Memory B cell (primary cell): ENCODE results near the gene GMCL2.
A peak's percentile ranks its signal among the peaks of the same experiment; 100 is the strongest.

Experiments
- ATAC-seq: fragments of 150-1000 bp; cut with Tn5 transposase; 2 replicates; pipeline ENCODE4 v1.10.0; 2021; ENCODE audit warnings: low read depth, mild to moderate bottlenecking, moderate library complexity
- DNase-seq, 2 donors: peaks; one replicate each; pipeline ENCODE4 v3.0.0; 2022; ENCODE audit warnings: low spot score in 2 of 2
- H3K27ac Mint-ChIP-seq: one replicate; pipeline ENCODE4 v1.8.0; 2022; ENCODE audit warnings: mild to moderate bottlenecking, moderate library complexity, mixed read lengths
- H3K27me3 Mint-ChIP-seq: one replicate; pipeline ENCODE4 v1.8.0; 2022; ENCODE audit warnings: mixed read lengths
- H3K36me3 Mint-ChIP-seq: one replicate; pipeline ENCODE4 v1.8.0; 2022; ENCODE audit warnings: mild to moderate bottlenecking, mixed read lengths
- H3K4me1 Mint-ChIP-seq: one replicate; pipeline ENCODE4 v1.8.0; 2022; ENCODE audit warnings: mixed read lengths
- H3K4me3 Mint-ChIP-seq: one replicate; pipeline ENCODE4 v1.8.0; 2022; ENCODE audit warnings: mild to moderate bottlenecking, moderate library complexity, mixed read lengths
- H3K9me3 Mint-ChIP-seq: one replicate; pipeline ENCODE4 v1.8.0; 2022; ENCODE audit warnings: mixed read lengths

The GMCL2 gene

DNA sequence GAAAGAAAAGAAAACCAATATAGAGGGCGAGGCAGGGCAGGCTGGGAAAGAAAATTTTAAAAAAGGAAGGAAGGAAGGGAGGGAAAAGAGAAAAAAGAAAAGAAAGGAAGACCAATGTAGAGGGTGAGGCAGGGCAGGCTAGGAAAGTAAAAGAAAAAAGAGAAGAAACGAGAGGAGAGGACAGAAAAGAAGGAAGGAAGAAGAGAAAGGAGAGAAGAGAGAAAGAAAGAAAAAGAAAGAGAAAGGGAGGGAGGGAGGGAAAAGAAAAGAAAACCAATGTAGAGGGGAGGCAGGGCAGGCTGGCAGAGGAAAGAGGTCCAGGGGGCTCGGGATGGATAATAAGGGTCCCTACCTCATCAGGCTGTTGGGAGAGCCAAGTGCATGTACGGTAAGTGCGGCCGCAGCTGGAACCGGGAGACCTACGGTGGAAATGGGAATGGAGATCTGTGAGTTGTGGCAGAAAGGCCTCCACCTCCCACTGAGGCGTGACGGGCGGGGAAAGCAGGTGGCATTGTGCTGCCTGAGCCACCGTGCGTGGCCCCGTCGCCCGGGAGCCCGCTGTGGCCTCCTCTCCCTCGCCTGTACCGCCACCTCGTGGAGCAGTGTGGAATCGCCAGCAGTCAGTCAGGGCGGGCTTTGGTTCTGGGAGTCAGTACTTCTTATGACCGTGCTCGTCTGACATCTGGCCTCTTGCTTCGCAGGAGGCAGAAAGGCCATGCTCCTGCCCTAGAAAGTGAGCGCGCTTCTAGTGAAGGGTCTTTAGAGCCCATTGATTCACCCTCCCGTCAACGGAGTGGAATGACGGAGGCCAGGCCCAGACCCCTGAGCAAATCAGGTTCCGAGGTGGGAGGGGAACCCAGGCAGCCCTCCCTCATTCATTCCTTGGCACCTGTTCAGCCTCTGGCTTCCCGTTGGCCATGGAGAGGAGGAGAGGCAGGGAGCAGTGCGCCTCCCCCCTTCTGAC is 23.1 kb downstream of the GMCL2 start:
- Mint-ChIP-seq H3K4me3 (peak overlapping the region; percentile 55), H3K27me3 (peaks cover 7% of the 10 kb centered on the region), H3K9me3 (no peaks in the 10 kb centered on the region), H3K4me1 (peaks cover 10% of the 10 kb centered on the region), H3K27ac (peak overlapping the region; percentile 25), H3K36me3 (peaks cover 2% of the 10 kb centered on the region)
- peak; percentile 98 to 100 for DNase-seq
- peak; percentile 99 for ATAC-seq

DNA sequence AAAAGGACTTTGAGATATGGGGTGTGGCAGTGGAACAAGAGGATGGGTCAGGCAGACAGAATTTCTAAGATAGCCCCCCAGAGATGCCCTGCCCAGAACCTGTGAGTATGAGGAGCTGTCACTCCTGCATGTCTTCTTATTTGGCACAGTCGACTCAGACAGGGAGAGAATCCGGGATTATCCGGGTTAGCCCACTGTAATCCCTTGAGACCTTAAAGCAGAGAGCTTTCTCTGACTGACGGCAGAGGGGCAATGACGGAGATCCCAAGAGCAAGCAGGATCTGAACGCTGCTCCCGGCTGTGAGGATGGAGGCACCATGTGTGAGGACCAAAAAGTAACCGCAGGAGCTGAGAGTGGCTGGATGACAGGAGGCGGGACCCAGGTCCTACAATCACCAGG is 24.7 kb downstream of the GMCL2 start:
- Mint-ChIP-seq H3K4me3 (no peak overlapping the region), H3K27ac (no peak overlapping the region), H3K36me3 (peaks cover 2% of the 10 kb centered on the region), H3K4me1 (peaks cover 6% of the 10 kb centered on the region), H3K9me3 (no peaks in the 10 kb centered on the region), H3K27me3 (peaks cover 7% of the 10 kb centered on the region)
- DNase-seq (no peak), ATAC-seq (no peak)

DNA sequence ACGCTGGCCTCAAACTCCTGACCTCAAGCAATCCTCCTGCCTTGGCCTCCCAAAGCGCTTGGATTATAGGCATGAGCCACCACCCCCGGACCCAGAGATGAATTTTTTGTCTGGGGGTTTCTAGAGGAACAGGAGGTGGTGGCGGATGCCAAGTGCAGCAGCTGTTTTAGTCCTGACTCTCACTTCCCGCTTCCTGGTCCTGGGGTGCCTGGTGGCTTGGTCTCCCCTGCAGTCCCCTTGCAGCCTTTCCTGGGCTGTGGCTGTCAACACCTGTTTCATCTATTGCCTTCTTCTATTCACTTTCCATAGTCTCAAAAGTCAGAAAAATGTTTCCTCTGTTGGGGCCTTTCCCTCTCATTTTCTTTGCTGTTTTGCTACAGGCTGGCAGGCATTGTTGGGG is 27.0 kb downstream of the GMCL2 start:
- Mint-ChIP-seq H3K36me3 (peaks cover 2% of the 10 kb centered on the region), H3K4me1 (peaks cover 6% of the 10 kb centered on the region), H3K27me3 (peaks cover 7% of the 10 kb centered on the region), H3K27ac (no peak overlapping the region), H3K4me3 (no peak overlapping the region), H3K9me3 (no peaks in the 10 kb centered on the region)
- no peak for DNase-seq
- ATAC-seq, result no peak

DNA sequence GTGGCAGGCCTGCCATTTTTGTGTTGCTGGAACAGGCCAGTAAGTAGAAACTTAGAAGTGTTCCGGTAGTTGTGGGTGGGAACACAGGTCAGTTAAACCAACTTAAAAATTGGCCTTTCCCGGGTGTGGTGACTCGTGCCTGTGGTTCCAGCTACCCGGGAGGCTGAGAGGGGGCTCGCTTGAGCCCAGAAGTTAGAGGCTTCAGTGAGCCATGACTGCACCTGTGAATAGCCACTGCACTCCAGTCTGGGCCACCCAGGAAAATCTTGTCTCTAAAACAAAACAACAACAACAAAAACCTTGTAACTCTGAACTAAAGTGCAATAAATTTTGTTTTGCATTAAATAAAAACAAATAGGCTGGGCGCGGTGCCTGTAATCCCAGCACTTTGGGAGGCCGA is 32.1 kb downstream of the GMCL2 start:
- H3K27ac Mint-ChIP-seq, result no peak overlapping the region
- H3K36me3 Mint-ChIP-seq, result peaks cover 6% of the 10 kb centered on the region
- H3K4me3 Mint-ChIP-seq, result no peak overlapping the region
- H3K27me3 Mint-ChIP-seq, result no peaks in the 10 kb centered on the region
- no peaks in the 10 kb centered on the region for H3K9me3 Mint-ChIP-seq
- H3K4me1 Mint-ChIP-seq, result peaks cover 29% of the 10 kb centered on the region
- ATAC-seq, result no peak
- DNase-seq, result no peak

DNA sequence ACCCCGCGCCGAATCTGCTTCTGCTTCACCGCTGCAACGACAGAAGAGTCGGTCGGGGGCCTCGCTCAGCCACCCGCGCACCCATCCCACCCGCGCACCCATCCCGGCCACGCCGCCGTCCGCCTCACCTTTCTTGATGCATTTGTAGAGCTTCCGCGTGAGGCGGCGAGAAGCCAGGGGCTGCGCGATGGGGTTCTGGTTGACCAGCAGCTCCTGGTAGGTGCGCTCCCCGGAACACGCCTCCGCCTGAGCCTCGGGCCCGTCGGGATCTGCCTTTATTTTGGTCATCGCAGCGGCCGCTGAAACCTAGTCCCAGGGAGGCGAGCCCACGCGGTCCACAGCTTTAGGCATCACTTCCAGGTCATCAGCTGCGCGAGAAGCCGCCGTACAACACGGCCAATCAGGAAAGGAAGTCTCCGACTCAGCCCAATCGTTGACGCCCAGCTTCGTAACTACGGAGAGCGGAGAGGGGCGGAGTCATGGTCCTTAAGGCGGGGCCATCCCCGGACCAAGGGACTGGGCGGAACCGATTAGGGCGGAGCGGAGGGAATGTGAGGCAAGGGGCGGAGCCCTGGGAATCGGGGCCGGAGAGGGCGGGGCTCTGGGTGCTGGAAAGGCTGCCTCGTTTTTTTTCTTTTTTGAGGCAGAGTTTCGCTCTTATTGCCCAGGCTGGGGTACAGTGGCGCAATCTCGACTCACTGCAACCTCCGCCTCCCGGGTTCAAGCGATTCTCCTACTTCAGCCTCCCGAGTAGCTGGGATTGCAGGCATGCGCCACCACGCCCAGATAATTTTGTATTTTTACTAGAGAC is 33.4 kb downstream of the GMCL2 start, which contains the start of gene NHP2:
Gene NHP2, minus strand, starts transcription at position 356 of the 811 bp plus-strand sequence. Its CDS starts 68 bp downstream, at position 288.
- peak; percentile 90 to 96 for DNase-seq
- peaks cover 7% of the 10 kb centered on the region for H3K36me3 Mint-ChIP-seq
- H3K27me3 Mint-ChIP-seq, result no peaks in the 10 kb centered on the region
- no peaks in the 10 kb centered on the region for H3K9me3 Mint-ChIP-seq
- H3K27ac Mint-ChIP-seq, result peak within 1 kb of the TSS; percentile 88
- peaks cover 31% of the 10 kb centered on the region for H3K4me1 Mint-ChIP-seq
- H3K4me3 Mint-ChIP-seq, result peak within 1 kb of the TSS; percentile 91
- ATAC-seq, result peak; percentile 99

DNA sequence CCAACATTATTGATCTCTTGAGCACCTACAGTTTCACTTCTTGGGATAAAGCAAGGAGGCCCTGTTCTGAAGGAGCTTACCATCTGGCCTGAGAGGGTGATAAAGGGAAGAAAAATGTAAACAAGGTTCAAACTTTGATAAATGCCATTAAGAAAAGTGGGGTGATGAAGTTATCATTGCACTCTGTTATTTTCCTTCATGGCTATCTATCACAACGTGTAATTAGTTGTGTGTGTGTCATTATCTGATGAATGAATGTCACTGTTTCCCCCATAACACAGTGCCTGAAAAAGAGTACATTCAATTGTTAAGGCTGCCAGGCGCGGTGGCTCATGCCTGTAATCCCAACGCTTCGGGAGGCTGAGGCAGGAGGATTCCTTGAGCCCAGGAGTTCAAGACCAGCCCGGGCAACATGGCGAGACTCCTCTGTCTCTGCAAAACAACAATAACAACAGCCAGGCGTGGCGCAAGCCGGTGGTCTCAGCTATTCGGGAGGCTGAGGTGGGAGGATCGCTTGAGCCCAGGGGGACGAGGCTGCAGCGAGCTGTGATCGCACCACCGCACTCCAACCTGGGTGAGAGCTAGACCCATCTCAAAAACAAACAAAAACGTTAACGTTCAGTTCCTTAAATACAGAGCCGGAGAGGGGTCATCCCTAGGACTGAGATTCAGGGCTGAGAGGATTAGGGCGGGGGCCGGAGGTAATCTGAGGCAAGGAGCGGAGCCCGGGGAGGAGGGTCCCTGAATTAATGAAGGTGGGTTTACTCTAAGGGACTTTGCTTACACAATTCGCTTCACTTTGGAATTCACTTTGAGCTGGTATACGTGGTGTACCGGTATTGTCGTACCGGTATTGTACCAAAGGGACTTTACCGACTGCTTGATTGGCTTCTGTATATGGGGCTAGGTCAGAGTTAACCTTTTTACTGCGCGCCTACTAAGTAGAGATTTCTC is 34.4 kb downstream of the GMCL2 start:
- Mint-ChIP-seq H3K9me3 (no peaks in the 10 kb centered on the region), H3K4me1 (peaks cover 31% of the 10 kb centered on the region), H3K36me3 (peaks cover 12% of the 10 kb centered on the region), H3K27ac (peak overlapping the region; percentile 88), H3K27me3 (no peaks in the 10 kb centered on the region), H3K4me3 (peak overlapping the region; percentile 91)
- ATAC-seq, result no peak
- DNase-seq, result no peak

DNA sequence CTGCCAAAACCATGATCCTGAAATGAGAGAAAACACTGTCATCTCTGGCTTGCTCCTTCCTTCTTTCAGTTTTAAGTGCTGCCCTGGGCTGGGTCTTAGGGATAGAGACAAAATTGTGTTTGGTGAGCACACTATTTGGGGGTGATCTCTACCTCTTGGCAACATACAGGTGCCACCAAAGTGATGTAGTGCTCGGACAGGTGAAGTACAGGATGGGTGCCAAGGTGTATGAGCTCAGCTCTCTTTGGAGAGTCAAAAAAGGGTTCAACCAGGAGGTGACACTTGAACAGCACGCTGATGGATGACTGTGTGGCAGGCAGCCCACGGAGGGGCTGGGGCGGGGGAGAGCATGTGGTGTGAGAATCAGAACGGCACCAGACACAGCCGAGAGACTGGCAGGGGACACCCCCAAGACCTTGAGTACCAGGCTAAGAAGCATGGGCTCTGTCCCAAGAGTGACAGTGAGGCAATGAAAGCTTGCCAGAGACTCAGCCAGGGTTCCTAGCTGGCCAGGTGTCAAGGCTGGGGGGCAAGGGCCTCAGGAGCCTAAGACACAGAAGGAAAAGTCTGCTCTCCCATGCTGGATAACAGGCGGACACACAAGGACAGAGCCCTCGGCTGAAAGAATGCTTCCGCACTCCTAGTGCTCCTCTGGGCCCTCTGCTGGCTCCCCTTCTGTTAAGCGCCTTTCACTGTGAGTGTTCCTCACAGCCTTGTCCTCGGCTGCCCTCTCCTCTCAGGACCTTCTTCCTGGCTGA is 36.0 kb downstream of the GMCL2 start:
- no peaks in the 10 kb centered on the region for H3K9me3 Mint-ChIP-seq
- DNase-seq, result no peak
- no peak overlapping the region for H3K4me3 Mint-ChIP-seq
- H3K27ac Mint-ChIP-seq, result peak overlapping the region; percentile 76
- peaks cover 31% of the 10 kb centered on the region for H3K4me1 Mint-ChIP-seq
- peaks cover 18% of the 10 kb centered on the region for H3K36me3 Mint-ChIP-seq
- no peaks in the 10 kb centered on the region for H3K27me3 Mint-ChIP-seq
- no peak for ATAC-seq

DNA sequence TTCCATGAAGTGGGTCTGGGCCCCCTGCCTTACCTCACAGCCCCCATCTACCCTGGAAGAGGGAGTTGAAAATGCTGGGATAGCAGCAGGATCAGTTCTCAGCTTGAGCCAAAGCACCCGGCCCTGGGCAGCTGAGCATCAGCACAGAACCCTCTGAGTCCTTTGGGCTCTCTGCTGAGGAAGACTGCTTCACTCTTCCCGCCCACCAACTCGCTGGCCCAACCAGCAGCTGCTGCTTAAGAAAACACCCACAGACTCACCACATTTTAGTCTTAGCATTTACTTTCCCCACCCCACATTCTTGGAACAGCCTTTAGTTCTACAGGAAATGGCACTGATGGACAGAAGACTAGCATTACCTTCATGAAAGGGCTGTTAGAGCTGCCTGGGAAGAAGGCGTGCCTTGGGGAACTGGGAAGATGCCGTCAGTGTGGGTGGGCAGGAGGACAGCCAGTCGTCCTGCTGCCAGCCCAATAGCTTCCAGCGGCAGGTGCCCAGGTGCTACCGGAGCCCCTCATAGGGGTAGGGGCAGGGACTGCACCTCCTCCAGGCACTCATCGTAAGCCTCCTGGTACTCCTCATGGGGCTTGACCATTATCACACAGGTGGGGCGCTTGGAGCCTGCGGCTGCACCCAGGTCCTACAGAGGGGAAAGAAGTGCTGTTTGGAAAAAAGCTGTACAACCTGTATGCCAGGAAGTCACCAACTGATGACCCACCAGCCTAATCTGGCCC is 37.8 kb downstream of the GMCL2 start:
- peaks cover 18% of the 10 kb centered on the region for H3K36me3 Mint-ChIP-seq
- peaks cover 27% of the 10 kb centered on the region for H3K4me1 Mint-ChIP-seq
- no peaks in the 10 kb centered on the region for H3K9me3 Mint-ChIP-seq
- ATAC-seq, result no peak
- no peak overlapping the region for H3K4me3 Mint-ChIP-seq
- H3K27me3 Mint-ChIP-seq, result no peaks in the 10 kb centered on the region
- H3K27ac Mint-ChIP-seq, result no peak overlapping the region
- DNase-seq, result no peak

DNA sequence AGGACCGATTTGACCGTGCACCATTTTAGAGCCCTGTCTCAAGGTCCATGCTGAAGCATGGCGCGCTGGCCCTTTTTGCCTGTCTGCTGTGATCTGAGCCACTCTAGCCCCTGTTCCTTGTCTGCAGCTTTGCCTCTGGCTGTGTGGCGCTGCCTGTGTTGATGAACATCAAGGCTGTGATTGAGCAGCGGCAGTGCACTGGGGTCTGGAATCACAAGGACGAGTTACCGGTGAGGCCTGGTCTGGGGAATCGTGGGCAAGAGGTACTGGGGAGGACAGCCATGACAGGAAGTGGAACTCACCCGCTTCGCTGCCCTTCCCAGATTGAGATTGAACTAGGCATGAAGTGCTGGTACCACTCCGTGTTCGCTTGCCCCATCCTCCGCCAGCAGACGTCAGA is 39.8 kb downstream of the GMCL2 start:
- Mint-ChIP-seq H3K4me1 (peaks cover 16% of the 10 kb centered on the region), H3K36me3 (peaks cover 20% of the 10 kb centered on the region), H3K27me3 (no peaks in the 10 kb centered on the region), H3K9me3 (no peaks in the 10 kb centered on the region), H3K4me3 (no peak overlapping the region), H3K27ac (no peak overlapping the region)
- no peak for ATAC-seq
- DNase-seq, result no peak

DNA sequence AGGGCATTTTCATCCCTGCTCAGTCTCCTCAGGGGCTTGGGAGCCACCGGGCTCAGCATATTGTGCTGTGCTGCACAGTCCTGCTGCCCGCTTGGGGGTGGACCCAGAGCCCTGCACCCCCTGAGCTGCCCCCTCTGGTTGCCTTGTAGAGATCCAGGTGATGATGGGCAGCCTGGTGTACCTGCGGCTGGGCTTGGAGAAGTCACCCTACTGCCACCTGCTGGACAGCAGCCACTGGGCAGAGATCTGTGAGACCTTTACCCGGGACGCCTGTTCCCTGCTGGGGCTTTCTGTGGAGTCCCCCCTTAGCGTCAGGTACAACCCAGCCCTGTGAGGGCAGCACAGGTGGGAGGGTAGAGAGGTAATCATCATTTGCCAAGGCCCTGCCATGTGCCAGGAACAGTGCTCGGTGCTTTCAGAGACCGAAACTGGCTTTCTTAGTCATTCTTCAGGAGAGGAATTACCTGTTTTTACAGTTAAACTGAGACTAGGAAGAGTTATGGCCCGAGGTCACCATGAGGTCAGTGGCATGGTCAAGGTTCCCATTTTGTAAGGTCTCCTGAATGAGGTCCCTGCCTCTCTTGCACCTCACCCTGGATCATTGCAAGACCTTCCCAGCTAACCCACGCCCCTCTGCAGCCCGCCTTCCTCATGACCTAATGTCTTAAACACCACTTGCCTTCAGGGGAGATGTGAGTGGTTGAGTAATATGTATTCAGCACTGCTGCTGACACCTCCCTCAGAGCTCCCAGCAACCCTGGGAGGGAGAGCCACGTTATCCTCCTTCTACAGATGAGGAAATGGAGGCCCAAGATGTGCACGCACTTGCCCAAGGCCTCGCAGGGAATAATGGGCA is 41.0 kb downstream of the GMCL2 start:
- no peak overlapping the region for H3K4me3 Mint-ChIP-seq
- peaks cover 18% of the 10 kb centered on the region for H3K36me3 Mint-ChIP-seq
- H3K27ac Mint-ChIP-seq, result peak overlapping the region; percentile 41
- H3K27me3 Mint-ChIP-seq, result no peaks in the 10 kb centered on the region
- no peaks in the 10 kb centered on the region for H3K9me3 Mint-ChIP-seq
- H3K4me1 Mint-ChIP-seq, result peaks cover 9% of the 10 kb centered on the region
- DNase-seq, result peak; percentile 73 to 78
- ATAC-seq, result peak; percentile 99

DNA sequence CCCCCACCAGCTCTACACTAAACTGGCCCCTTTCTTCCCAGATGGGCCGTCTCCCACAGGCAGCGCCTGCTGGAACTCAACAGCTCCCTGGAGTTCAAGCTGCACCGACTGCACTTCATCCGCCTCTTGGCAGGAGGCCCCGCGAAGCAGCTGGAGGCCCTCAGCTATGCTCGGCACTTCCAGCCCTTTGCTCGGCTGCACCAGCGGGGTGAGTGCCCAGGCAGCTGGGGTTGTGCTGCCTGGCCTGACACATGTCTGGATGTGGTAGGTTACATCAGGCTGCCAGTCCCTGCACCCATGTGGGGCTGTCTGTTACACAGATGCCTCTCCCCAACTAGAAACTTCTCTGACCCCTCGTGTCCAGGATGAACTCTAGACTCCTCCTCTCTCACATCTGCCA is 43.3 kb downstream of the GMCL2 start:
- DNase-seq (no peak), ATAC-seq (no peak)
- H3K36me3 Mint-ChIP-seq, result peaks cover 18% of the 10 kb centered on the region
- no peaks in the 10 kb centered on the region for H3K27me3 Mint-ChIP-seq
- H3K9me3 Mint-ChIP-seq, result no peaks in the 10 kb centered on the region
- H3K4me1 Mint-ChIP-seq, result no peaks in the 10 kb centered on the region
- no peak overlapping the region for H3K27ac Mint-ChIP-seq
- H3K4me3 Mint-ChIP-seq, result no peak overlapping the region

DNA sequence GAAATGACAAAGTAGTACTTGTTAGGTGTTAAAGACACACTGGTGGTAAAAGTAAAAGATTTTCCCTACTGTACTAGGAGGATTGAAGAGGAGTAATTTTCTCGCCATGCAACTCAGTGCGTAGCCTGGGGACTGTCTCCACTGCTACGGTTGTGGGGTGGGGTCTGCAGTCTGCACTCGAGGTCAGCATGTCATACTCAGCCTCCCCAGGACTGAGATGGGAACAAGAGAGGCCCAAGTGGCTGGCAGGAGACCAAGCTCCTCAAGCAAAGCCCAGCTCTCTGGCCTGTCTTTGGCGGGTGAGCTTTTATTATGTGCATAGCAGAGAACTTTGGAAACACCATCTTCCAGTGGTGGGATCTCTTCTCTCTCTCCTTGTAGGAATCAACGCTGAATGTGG is 43.9 kb downstream of the GMCL2 start:
- no peaks in the 10 kb centered on the region for H3K27me3 Mint-ChIP-seq
- no peaks in the 10 kb centered on the region for H3K4me1 Mint-ChIP-seq
- peaks cover 15% of the 10 kb centered on the region for H3K36me3 Mint-ChIP-seq
- DNase-seq (no peak), ATAC-seq (no peak)
- no peak overlapping the region for H3K4me3 Mint-ChIP-seq
- no peaks in the 10 kb centered on the region for H3K9me3 Mint-ChIP-seq
- H3K27ac Mint-ChIP-seq, result no peak overlapping the region
